Measurements from ENCODE around the gene LIMS2. TPM values are rescaled to one million over a fixed set of nuclear protein-coding genes. Genes with fewer than 3 reads are reported as not detected.
A peak's percentile ranks its signal among the peaks of the same experiment; 100 is the strongest.

The LIMS2 gene
- total RNA-seq, 1 donor from 2014 or later = 44.2 TPM

DNA sequence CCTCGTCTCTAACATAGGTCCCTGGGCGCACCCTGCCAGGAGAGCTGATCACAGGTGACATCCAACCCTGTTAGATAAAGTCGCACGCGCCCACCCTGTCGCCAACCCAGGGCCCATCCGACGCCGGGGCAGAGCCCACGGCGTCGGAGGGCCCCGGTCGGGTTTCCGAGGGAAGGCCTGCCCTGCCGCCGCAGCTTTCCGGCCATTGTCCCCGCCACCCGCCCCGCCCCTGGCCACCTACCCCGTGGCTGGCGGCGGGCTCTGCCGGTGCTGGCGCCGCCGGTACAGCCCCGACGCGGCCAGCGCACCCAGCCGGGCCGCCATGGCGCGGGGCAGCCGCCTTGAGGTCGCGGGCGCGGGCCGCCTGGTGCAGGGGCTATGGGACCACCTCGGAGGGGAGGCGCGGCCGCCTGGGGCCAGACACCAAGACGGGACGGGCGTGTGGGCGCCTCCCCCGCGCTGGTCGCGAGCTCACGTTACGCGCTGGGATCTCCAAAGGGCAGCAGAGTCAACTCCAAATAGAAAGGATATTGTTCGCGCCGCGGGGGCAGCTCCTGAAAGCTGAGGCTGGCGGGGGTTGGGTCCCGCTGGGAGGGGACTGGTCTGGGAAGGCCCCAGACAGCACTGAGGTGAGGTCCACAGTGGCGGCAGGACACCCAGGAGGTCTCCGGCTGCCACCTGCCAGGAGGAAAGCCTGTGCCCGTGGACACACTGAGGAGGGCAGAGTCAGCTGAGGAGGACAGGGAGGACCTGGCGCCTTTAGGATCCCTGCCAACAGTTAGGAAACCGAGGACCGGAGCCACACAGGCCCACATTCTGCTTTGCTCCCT, 11.1 kb downstream of the LIMS2 start:
- H3K36me3 ChIP-seq = no peaks in the 10 kb centered on the region
- DNase-seq (ENCODE audit: extremely low spot score in 2 of 2) = no peak

DNA sequence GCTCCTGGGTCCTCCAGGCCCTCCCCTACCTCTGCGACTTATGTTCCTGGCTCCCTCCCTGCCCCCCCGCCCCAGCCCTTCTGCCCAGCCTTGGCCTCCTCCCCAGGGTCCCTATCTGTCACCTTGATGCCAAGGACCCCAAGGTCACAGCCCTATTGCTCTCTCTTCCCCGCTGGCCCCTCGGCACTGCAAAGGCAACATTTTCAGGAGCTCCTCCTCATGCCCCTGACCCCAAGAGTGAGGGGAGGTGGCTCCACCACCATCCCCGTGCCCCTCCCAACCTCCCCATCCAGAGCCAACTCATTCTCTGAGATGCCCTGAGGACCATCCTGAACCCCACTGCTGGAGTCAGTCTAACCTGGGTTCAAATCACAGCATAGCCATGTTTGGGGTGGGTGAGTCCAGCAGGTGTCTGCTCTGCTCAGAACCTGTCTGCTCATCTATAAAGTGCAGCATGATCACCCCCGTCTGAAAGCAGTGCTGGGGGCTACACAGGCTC, 11.7 kb downstream of the LIMS2 start:
- intact Hi-C loops (cut with DNase I) = no loop called here
- DNase-seq (ENCODE audit: extremely low spot score in 2 of 2) = no peak
- H3K36me3 ChIP-seq = no peaks in the 10 kb centered on the region
- no peaks in the 10 kb centered on the region for H3K27me3 ChIP-seq
- H3K27ac ChIP-seq = peak overlapping the region; percentile 36
- TF ChIP-seq POLR2A (IDR thresholded peaks at IDR 0.05) (no peak), POLR2AphosphoS5 (IDR thresholded peaks at IDR 0.05; ENCODE audit: insufficient read depth in 1 of 2, low read depth in 1 of 2) (no peak)
- TF ChIP-seq, protein P1, sequence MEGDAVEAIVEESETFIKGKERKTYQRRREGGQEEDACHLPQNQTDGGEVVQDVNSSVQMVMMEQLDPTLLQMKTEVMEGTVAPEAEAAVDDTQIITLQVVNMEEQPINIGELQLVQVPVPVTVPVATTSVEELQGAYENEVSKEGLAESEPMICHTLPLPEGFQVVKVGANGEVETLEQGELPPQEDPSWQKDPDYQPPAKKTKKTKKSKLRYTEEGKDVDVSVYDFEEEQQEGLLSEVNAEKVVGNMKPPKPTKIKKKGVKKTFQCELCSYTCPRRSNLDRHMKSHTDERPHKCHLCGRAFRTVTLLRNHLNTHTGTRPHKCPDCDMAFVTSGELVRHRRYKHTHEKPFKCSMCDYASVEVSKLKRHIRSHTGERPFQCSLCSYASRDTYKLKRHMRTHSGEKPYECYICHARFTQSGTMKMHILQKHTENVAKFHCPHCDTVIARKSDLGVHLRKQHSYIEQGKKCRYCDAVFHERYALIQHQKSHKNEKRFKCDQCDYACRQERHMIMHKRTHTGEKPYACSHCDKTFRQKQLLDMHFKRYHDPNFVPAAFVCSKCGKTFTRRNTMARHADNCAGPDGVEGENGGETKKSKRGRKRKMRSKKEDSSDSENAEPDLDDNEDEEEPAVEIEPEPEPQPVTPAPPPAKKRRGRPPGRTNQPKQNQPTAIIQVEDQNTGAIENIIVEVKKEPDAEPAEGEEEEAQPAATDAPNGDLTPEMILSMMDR (IDR thresholded peaks at IDR 0.05) = no peak
- peak overlapping the region; percentile 6 to 48 for H3K4me3 ChIP-seq
- peaks cover 54% of the 10 kb centered on the region for H3K4me1 ChIP-seq
- no peaks in the 10 kb centered on the region for H3K9me3 ChIP-seq

More for the DNA sequence above, 11.1 kb downstream of the LIMS2 start:
- peaks cover 48% of the 10 kb centered on the region for H3K4me1 ChIP-seq
- no peaks in the 10 kb centered on the region for H3K9me3 ChIP-seq
- TF ChIP-seq POLR2AphosphoS5 (IDR thresholded peaks at IDR 0.05; ENCODE audit: insufficient read depth in 1 of 2, low read depth in 1 of 2) = no peak
- TF ChIP-seq POLR2A (IDR thresholded peaks at IDR 0.05) = no peak
- TF ChIP-seq, protein P1 (IDR thresholded peaks at IDR 0.05) = no peak
- intact Hi-C loops (cut with DNase I) = no loop called here
- H3K4me3 ChIP-seq = peak overlapping the region; percentile 29 to 48
- H3K27me3 ChIP-seq = no peaks in the 10 kb centered on the region
- peak overlapping the region; percentile 36 for H3K27ac ChIP-seq

GRCh38 chr2:127662937-127663565, 12.3 kb downstream of the LIMS2 start:
- peaks cover 59% of the 10 kb centered on the region for H3K4me1 ChIP-seq
- no peak for DNase-seq (ENCODE audit: extremely low spot score in 2 of 2)

GRCh38 chr2:127661949-127662510, 13.3 kb downstream of the LIMS2 start:
- DNase-seq (ENCODE audit: extremely low spot score in 2 of 2) = no peak

More at GRCh38 chr2:127662937-127663565, 12.3 kb downstream of the LIMS2 start:
- intact Hi-C loops (cut with DNase I) = no loop called here
- Histone ChIP-seq H3K27me3 (no peaks in the 10 kb centered on the region), H3K36me3 (no peaks in the 10 kb centered on the region), H3K27ac (no peak overlapping the region), H3K9me3 (no peaks in the 10 kb centered on the region), H3K4me3 (peak overlapping the region; percentile 6 to 48)
- TF ChIP-seq, protein P1 (IDR thresholded peaks at IDR 0.05) = no peak
- no peak for TF ChIP-seq POLR2A (IDR thresholded peaks at IDR 0.05)
- no peak for TF ChIP-seq POLR2AphosphoS5 (IDR thresholded peaks at IDR 0.05; ENCODE audit: insufficient read depth in 1 of 2, low read depth in 1 of 2)

More at GRCh38 chr2:127661949-127662510, 13.3 kb downstream of the LIMS2 start:
- H3K9me3 ChIP-seq = no peaks in the 10 kb centered on the region
- H3K4me1 ChIP-seq = peaks cover 69% of the 10 kb centered on the region
- no peak overlapping the region for H3K27ac ChIP-seq
- intact Hi-C loops (cut with DNase I) = no loop called here
- H3K27me3 ChIP-seq = no peaks in the 10 kb centered on the region
- no peaks in the 10 kb centered on the region for H3K36me3 ChIP-seq
- no peak overlapping the region for H3K4me3 ChIP-seq
- TF ChIP-seq POLR2AphosphoS5 (IDR thresholded peaks at IDR 0.05; ENCODE audit: insufficient read depth in 1 of 2, low read depth in 1 of 2) (peak in 1 of 2 donors; percentile 34), POLR2A (IDR thresholded peaks at IDR 0.05) (no peak)
- TF ChIP-seq, protein P1 (IDR thresholded peaks at IDR 0.05) = no peak
